ENCODE measurements around the gene PPCDC.
A peak's percentile ranks its signal among the peaks of the same experiment; 100 is the strongest.

Gene PPCDC

GRCh38 chr15:75045332-75046015 is 22.1 kb downstream of the PPCDC start:
- DNase-seq = no peak

- no peak for DNase-seq
Observed at GRCh38 chr15:75048394-75048793, 25.0 kb downstream of the PPCDC start.

GRCh38 chr15:75049392-75049791 is 26.0 kb downstream of the PPCDC start:
- DNase-seq = no peak

- DNase-seq = no peak
Observed at GRCh38 chr15:75050283-75050682, 26.9 kb downstream of the PPCDC start.

DNA sequence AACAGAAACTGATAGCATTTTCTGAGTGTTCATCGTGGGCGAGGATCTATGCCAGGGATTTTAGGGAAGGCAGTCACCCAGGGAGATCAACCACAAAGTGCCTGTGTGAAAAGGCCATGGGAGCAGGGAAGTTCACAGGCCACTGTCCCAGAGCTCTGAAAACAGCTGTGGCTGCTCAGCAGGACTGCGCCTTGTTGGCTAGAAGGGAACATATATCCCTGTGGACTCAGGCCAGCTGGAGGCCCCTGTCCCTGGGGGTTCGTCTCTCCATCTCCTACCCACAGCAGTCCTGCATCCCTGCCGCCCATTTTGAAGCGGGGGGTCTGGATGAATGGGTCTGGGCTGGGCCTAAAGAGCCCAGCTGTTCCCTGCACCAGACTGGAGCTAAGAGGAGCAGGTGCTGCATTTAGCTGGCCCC is 27.8 kb downstream of the PPCDC start:
- DNase-seq = no peak

- DNase-seq = no peak
Observed at GRCh38 chr15:75051711-75052110, 28.3 kb downstream of the PPCDC start.

GRCh38 chr15:75052972-75053747 is 29.8 kb downstream of the PPCDC start:
- DNase-seq = no peak

DNA sequence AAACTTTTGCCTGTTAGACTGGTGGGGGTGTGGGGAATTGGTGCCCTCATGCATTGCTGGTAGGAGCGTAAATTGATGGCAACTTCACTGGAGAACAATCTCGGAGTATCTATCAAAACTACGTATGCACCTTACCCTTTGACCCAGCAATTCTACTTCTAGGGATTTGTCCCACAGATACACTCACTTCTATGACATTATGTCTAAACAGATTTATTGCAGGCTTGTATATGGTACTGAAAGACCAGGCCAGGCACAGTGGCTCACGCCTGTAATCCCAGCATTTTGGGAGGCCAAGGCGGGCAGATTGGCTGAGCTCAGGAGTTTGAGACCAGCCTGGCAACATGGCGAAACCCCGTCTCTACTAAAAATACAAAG is 30.3 kb downstream of the PPCDC start:
- DNase-seq = no peak

DNA sequence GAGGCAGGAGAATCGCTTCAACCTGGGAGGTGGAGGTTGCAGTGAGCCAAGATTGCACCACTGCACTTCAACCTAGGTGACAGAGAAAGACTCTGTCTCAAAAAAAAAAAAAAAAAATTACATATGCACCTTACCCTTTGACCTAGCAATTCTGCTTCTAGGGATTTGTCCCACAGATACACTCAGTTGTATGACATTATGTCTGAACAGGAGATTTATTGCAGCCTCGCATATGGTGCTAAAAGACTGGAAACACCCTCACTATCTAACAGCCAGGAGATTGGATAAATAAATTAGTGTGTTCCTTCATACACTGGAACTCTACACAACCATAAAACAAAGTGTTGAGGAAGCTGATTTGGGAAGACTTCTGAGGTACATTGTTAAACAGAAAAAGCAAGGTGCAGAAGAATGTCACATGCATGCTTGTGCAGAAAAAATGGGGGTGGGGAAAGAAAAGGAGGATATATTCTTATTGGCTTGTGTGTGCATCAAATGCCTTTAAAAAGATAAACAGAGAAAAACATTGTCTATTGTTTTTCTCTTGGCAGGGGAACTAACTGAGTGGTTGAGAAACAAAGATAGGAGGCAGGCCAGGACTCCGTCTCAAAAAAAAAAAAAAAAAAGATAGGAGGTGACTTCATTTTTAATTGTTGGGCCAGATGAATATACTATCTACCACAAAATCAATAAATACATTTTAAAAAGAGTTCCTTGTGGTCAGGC is 30.9 kb downstream of the PPCDC start:
- no peak for DNase-seq

DNA sequence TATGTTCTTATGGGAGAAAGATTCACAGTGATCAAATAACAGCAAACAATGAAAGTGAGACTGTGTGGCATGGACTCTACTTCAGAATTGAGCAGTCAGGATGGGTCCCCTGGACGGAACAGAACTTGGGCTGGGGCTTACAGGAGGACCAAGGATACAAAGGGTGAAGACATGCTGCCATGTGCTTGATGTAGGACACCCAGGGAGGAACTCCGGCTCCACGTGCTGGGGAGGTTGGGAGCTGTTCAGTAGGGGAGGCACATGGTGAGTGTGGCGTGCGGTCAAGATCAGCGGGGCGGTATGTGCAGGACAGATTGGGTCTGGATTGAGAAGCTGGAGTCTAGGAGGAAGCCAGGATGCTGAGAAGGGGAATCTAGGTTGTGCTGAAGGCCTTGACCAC is 32.6 kb downstream of the PPCDC start:
- DNase-seq = no peak

- no peak for DNase-seq
Observed at GRCh38 chr15:75058127-75058905, 34.9 kb downstream of the PPCDC start.

DNA sequence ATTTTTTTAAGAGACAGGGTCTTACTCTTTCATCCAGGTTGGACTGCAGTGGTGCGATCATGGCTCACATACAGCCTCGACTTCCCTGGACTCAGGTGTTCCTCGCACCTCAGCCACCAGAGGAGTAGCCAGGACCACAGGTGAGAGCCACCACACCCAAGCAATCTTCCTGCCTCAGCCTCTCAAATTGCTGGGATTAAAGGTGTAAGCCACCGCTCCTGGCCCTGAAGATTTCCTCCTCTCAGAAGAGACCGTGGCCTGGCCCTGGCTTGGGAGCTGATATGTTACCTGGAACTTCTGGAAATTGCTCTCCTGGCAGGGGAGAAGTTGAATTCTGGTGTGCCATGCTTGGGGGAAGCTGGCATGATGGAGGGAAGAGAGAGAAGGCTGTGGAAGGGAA is 36.2 kb downstream of the PPCDC start:
- no peak for DNase-seq

GRCh38 chr15:75061272-75061671 is 37.9 kb downstream of the PPCDC start:
- no peak for DNase-seq

DNA sequence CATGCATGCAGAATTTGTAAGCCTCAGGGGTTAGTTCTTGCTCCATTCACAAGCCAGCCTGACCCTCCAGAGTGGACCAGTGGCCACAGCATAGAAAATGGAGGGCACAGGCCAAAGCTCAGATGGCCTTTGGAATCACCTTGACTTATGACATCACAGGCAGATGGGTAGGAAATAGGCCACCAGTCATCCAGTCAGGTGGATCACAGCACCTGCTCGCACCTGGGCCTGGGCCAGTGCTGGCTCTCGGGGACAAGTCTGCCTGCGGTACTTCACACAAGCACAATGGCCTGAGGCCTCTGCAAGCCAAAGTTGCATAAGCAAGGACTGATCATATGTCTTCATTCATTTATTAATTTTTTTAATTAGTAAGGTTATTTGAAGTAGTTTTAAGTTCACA is 39.3 kb downstream of the PPCDC start:
- no peak for DNase-seq

GRCh38 chr15:75063338-75063737 is 39.9 kb downstream of the PPCDC start:
- DNase-seq = no peak

- no peak for DNase-seq
Observed at GRCh38 chr15:75063889-75064288, 40.5 kb downstream of the PPCDC start.

DNA sequence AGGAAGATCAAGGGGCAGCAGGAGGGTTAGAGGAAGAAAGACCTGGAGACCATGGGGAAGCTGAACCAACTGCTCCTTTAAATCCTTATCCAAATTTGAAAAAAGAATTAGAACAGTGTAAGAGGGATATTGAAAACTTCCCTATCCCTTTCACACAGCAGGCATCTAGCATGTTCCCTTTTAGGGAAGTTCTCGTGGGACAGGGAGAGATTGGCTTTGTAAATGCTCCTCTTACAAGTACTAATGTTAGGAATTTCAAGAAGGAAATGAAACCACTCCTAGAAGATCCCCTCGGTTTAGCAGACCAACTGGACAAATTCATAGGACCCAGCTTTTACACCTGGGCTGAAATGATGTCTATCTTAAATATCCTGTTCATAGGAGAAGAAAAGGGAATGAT is 41.5 kb downstream of the PPCDC start:
- DNase-seq = no peak

DNA sequence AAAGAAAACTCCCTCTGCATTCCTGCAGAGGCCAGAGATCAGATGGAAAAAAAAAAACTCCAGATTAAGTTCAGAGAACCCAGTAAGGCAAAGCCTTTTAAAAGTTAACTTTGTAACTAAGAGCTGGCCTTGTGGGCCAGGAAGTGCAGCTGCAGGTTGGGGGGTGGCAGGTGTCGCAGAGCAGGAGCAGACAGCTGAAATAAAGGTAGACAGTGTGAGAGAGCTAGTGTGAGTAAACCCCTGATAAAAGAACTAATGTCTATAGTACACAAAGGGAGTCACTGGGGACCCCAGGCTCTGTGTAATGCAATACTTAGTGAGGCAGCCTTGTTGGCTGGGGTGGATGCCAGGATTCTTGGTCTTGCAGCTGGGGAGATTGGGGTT is 42.1 kb downstream of the PPCDC start:
- DNase-seq = no peak

DNA sequence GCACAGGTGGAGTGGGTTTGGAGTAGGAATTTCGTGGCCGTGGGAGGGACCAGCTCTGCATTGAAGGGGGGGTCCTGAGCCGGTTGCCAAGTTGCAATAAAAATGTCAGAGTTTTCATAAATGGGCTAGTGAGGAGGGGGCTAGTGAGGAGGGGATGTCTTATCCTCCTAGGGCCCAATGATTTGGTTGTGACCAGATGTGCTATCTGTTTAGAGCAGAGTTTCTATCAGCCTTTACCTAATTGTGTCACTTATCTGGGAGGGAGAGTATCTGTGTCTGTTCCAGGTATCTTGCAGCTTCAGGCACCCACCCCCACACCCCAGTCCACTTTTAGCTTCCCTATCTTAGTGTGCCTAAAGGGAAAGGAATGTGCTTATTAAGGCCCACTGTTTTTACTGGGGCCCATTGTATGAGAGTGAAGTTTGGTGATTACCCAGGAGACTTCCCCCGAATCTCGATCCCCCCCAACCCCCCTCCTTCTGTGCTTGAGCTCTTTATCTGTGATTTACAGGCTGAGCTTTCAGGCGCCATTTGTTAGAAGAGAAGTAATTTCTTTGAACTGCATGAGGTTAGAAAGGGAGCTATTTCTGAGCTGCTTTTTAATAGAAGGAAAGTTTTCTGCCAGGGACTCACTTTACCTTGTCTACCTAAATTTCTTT is 42.6 kb downstream of the PPCDC start:
- DNase-seq = no peak

DNA sequence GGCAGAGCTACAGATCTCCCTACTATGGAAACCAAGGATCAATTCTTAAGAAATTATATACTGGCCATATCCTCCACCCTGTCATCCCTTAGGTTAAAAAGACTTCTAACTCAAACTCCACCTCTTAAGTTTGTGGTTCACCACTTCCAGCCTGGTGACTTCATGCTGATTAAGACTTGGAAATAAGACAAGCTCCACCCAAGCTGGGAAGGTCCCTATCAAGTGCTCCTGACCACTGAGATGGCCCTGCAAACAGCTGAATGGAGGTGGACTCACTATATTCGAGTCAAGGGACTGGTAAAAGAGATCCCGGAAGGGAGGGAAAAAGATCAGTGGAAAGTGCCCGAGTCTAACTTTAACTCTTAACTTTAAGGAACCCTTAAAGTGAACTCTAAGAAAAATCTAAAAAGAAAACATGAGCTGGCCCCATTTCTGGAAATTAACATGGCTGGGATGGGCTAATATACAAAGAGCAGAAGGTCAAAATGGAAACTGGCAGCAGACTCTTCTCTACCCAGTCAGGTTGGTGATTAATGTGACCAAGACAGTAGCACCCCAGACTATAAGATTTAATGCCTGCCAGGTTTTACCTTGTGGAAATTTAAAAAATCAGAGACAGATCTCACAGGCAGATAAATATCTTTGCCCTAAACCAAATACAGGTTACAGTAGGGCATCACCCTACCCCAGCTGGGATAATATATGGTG is 43.9 kb downstream of the PPCDC start:
- peak; percentile 39 for DNase-seq

GRCh38 chr15:75068748-75069147 is 45.4 kb downstream of the PPCDC start:
- no peak for DNase-seq

All from CD4-positive, alpha-beta T cell treated with Interleukin-12 subunit alpha and Interleukin-12 subunit beta, for 1 hour (primary cell).